ENCODE measurements around the gene HOXC13.

The HOXC13 gene

DNA sequence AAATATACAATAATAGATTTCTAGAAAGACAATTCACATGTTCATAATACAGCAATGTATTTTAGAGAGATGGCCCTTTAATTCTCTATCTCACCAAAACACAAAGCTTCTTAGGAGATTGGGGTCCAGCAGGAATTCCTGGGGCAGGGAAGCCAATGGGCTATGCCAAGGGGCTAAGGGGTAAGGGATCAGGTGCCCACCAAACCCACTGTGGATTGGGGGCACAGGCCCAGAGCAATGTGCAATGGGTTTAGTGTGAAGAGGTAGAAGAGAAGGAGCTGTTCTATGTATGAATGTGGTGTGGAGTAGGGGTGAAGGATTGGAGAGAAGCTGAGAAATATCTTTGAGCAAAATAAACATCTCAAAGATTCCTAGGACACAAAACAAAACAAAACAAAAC lies 2.6 kb downstream of the HOXC13 start:
- TF ChIP-seq, protein P1, sequence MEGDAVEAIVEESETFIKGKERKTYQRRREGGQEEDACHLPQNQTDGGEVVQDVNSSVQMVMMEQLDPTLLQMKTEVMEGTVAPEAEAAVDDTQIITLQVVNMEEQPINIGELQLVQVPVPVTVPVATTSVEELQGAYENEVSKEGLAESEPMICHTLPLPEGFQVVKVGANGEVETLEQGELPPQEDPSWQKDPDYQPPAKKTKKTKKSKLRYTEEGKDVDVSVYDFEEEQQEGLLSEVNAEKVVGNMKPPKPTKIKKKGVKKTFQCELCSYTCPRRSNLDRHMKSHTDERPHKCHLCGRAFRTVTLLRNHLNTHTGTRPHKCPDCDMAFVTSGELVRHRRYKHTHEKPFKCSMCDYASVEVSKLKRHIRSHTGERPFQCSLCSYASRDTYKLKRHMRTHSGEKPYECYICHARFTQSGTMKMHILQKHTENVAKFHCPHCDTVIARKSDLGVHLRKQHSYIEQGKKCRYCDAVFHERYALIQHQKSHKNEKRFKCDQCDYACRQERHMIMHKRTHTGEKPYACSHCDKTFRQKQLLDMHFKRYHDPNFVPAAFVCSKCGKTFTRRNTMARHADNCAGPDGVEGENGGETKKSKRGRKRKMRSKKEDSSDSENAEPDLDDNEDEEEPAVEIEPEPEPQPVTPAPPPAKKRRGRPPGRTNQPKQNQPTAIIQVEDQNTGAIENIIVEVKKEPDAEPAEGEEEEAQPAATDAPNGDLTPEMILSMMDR (IDR thresholded peaks at IDR 0.05) = no peak

DNA sequence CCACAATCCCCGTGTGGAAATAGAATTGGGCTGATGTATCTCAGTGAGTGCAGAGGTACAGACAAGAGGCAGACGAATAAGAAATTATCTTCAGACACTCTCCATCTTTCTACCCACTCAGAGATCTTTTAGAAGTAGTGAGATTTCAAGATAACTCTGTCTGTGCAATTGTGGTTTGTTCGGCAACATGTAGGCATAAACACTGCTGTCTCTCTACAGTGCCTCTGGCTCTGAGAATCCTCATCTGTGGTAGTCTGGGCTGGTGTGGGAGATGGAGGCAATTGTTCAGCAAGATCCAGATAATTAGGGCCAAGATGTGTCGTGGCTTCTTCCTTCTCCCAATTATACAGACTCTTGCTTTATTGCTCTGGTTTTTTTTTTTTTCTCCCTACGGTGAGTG lies 3.1 kb downstream of the HOXC13 start:
- TF ChIP-seq, protein P1 (IDR thresholded peaks at IDR 0.05) = no peak

DNA sequence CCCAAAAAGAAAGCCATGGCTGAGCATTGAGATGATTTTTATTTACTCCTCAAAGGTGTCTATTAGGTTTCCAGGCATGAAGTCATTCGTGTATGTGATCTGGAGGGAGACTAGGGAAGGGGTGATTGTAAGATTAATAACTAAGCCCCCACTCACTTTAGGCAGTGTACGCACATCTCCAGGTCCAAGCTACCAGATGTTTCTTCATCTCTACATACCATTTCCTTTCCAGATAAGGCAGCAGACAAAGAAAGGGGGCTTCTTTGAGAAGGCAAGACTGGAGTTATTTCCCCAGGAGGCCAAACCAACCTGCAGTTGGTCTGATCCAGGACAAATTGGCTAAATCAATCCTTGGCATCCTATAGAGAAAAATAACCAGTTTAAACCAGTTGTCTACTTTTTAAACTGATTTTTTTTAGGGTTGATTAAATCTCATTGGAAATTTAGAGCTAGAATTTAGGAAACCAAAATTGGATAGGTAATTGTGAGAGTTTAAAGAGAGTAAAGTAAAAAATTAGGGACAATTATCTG lies 3.9 kb downstream of the HOXC13 start:
- TF ChIP-seq, protein P1 (IDR thresholded peaks at IDR 0.05) = no peak

DNA sequence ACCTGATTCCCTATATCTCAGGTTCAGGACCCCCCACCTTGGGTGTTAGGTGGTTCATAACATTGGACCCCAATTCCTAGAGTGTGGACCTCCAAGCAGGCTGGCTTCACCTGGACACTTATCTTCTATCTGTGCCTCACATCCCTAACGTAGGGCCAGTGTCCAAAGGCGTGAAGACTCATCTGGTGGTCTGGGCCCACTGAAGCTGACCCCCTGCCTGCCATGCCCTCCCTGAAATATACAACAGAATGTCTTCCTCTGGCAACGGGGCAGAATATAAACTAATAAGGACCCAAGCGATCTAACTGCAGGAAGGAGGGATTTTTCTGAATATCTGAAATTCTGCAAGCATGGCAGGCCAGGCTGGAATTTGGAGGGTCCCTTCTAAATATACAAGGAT lies 5.6 kb downstream of the HOXC13 start:
- TF ChIP-seq, protein P1 (IDR thresholded peaks at IDR 0.05) = no peak

DNA sequence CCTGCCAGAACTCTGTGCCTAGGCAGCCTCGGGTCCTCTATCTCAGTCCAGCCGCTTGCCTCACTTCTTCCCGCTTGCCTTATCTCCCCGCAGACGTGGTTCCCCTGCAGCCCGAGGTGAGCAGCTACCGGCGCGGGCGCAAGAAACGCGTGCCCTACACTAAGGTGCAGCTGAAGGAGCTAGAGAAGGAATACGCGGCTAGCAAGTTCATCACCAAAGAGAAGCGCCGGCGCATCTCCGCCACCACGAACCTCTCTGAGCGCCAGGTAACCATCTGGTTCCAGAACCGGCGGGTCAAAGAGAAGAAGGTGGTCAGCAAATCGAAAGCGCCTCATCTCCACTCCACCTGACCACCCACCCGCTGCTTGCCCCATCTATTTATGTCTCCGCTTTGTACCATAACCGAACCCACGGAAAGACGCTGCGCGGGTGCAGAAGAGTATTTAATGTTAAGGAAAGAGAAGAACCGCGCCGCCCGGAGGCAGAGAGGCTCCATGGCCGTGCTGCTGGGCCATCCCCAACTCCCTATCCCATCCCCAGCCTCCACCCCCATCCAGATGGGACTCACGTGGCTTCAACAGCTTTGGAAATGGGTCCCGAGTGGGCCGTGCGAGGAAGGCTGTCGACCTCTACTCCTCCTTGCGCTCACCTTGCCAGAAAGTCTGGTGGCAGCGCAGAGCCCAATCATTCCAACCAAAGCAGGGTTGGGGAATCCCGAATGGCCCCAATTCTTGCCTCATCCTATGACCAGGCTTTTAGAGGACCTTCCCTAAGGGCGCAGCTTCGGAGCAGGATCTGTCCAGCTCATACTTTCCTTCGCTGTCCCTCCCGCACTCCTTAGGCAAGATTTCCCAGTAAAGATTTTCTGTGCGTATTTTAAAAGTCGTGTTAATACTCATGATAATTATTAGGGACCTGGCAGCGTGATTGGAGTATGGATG lies 6.5 kb downstream of the HOXC13 start:
- TF ChIP-seq, protein P1 (IDR thresholded peaks at IDR 0.05) = no peak

- TF ChIP-seq, protein P1 (IDR thresholded peaks at IDR 0.05) = no peak
Measured at GRCh38 chr12:53947743-53948142, 9.1 kb downstream of the HOXC13 start.

DNA sequence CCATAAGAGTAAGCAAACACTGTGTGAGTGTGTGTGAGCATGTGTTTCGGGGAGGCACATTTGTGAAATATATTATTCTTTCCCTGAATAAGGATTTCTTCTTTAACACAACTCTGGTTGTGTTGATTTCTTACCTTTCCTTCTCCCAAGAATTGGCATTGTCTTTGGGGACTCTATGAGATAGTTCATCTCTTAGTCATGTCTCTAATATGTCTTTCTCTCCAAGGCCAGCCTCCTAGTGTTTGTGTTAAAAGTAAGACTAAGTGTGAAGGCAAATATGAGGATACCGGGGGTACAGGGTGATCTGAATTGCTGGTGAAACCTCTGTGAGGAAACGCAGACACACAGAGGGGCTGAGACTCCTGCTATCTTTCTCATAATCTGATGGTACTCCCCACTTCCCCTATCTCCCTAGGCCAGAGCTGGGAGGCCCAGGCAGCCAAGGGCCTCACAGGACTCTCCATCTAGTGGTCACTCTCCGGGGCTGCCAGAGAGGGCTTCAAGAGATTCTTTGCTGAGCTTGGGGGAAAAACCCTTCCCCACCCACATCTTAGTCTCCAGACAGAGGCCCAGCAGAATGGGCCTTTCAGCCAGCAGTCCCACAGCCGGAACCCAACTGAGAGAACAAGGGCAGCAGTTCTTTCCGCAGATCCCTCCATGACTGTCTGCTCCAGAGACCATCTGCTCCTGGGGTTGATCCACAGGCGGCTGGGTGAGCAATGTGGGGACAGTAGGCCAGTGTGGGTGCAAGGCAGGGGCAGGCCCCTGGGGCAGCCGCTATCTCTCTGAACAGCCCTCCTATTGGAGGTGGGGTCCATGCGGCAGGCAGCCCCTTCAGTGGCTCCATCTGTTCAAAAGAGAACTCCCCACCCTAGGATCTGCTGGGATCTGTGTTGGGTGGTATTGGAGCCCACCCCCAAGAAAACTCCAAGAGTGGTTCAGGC lies 10.3 kb downstream of the HOXC13 start:
- TF ChIP-seq, protein P1 (IDR thresholded peaks at IDR 0.05) = no peak
